Erythroblast (primary cell): ENCODE results near the gene LIPE.

Experiments
- GATA1 ChIP-seq: IDR thresholded peaks from 2 replicates; pipeline ENCODE4 v1.6.1; 2011; ENCODE audit warnings: low read depth, mild to moderate bottlenecking, control low read depth, low read length, moderate library complexity
- POLR2A ChIP-seq: IDR thresholded peaks from 2 replicates; pipeline ENCODE4 v1.6.1; 2011; ENCODE audit warnings: mild to moderate bottlenecking, low read length

DNA sequence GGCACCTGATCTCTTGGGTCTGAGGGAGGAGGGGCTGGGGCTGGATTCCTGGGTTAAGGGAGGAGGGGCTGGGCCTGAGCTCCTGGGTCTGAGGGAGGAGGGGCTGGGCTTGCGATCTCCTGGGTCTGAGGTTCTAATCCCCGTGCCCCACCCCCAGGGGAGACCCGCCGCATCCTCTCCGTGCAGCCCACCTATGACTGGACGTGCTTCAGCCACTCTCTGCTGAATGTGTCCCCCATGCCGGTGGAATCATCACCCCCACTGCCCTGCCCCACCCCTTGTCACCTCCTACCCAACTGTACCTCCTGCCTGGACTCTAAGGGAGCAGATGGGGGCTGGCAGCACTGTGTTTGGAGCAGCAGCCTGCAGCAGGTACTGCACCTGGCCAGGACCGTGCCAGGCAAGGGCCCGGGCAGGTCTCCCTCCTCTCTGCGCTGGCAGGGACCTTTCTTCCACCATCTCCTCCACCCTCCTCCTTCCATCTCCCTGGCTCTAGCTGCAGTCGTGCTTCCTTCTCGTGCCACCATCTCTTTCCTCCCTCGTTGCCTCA, 64.2 kb downstream of the LIPE start:
- TF ChIP-seq POLR2A (no peak), GATA1 (no peak)
